DOHH2 (cell line): ENCODE results near the gene NKD1.

Experiments used
- H3F3A ChIP-seq: fragments of 200-600 bp; sonication (generic), shearing (Covaris generic); 2 replicates; pipeline ENCODE4 v1.6.0; 2016; ENCODE audit warnings: antibody characterized with exemption, mild to moderate bottlenecking; ENCODE audit not compliant: control insufficient read depth, insufficient read depth
- H3K27ac ChIP-seq: fragments of 200-600 bp; sonication (generic); 2 replicates; pipeline ENCODE4 v1.5.1; 2014; ENCODE audit warnings: low read depth, mild to moderate bottlenecking, low read length, moderate library complexity
- H3K27me3 ChIP-seq: fragments of 200-600 bp; sonication (generic); 2 replicates; pipeline ENCODE4 v1.6.1; 2014; ENCODE audit warnings: mild to moderate bottlenecking, low read length, mixed read lengths; ENCODE audit not compliant: control insufficient read depth
- H3K36me3 ChIP-seq: fragments of 200-600 bp; sonication (generic); 2 replicates; pipeline ENCODE4 v1.6.1; 2014; ENCODE audit warnings: mild to moderate bottlenecking, low read length, moderate library complexity, mixed read lengths; ENCODE audit not compliant: control insufficient read depth
- H3K4me1 ChIP-seq: fragments of 200-600 bp; sonication (generic); 2 replicates; pipeline ENCODE4 v1.6.1; 2014; ENCODE audit warnings: mild to moderate bottlenecking, low read length, mixed read lengths; ENCODE audit not compliant: control insufficient read depth
- H3K4me2 ChIP-seq: fragments of 200-600 bp; sonication (generic); 2 replicates; pipeline ENCODE4 v1.6.0; 2014; ENCODE audit warnings: mild to moderate bottlenecking, low read length, moderate library complexity
- H3K4me3 ChIP-seq: fragments of 200-600 bp; sonication (generic); 2 replicates; pipeline ENCODE4 v1.5.1; 2014; ENCODE audit warnings: mild to moderate bottlenecking, low read length, mixed read lengths
- H3K79me2 ChIP-seq: fragments of 200-600 bp; sonication (generic); 2 replicates; pipeline ENCODE4 v1.6.1; 2014; ENCODE audit warnings: mild to moderate bottlenecking, low read length, mixed read lengths; ENCODE audit not compliant: control insufficient read depth
- H3K9me2 ChIP-seq: fragments of 200-600 bp; sonication (generic); replicated peaks from 2 replicates; pipeline ENCODE4 v1.6.1; 2014; ENCODE audit warnings: mild to moderate bottlenecking, low read length, mixed read lengths; ENCODE audit not compliant: control insufficient read depth
- H3K9me3 ChIP-seq: fragments of 200-600 bp; sonication (generic); 2 replicates; pipeline ENCODE4 v1.6.1; 2014; ENCODE audit warnings: antibody characterized with exemption, low read length, mixed read lengths; ENCODE audit not compliant: control insufficient read depth, insufficient read depth
- H4K20me1 ChIP-seq: fragments of 200-600 bp; sonication (generic); 2 replicates; pipeline ENCODE4 v1.6.0; 2014; ENCODE audit warnings: low read depth, mild to moderate bottlenecking, antibody characterized with exemption, low read length, moderate library complexity; ENCODE audit not compliant: control insufficient read depth, insufficient read depth
- EZH2phosphoT487 ChIP-seq: fragments of 200-600 bp; sonication (generic); IDR thresholded peaks from 2 replicates; pipeline ENCODE4 v1.6.1; 2017; ENCODE audit warnings: borderline replicate concordance, mild to moderate bottlenecking, antibody characterized with exemption, low read length, moderate library complexity, mixed read lengths
- TF ChIP-seq, protein P1 (sequence below): fragments of 200-600 bp; sonication (generic); IDR thresholded peaks from one replicate; pipeline ENCODE4 v1.5.1; 2014; ENCODE audit warnings: antibody characterized with exemption, mild to moderate bottlenecking, low read depth, low read length; ENCODE audit not compliant: poor library complexity, severe bottlenecking

Gene NKD1

DNA sequence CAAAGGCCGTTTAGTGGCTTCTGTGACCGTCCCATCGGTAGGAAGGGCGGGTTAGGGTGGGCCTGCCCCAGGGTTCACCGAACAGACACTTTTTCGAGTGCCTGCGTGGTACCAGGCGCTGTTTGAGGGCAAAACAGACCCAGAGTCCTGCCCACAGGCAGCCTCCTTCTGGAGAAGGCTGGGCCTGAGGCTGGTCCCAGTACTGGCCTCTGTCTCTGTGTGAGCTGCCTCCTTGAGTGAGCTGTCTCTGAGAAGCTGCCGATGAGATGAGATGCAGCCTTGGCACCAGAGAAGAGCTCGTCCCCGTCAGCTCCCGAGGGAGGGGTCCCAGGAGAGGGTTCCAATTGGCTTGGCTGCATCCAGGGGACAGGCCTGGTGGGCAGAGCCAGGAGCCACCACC, 53.1 kb downstream of the NKD1 start:
- no peaks in the 10 kb centered on the region for H3F3A ChIP-seq

GRCh38 chr16:50602126-50602525, 53.9 kb downstream of the NKD1 start:
- Histone ChIP-seq H3K9me3 (no peaks in the 10 kb centered on the region), H3K36me3 (no peaks in the 10 kb centered on the region), H3K27ac (no peak overlapping the region)

More for the DNA sequence above, 53.1 kb downstream of the NKD1 start:
- Histone ChIP-seq H3K36me3 (no peaks in the 10 kb centered on the region), H3K4me1 (no peaks in the 10 kb centered on the region), H3K4me3 (no peak overlapping the region), H3K9me3 (no peaks in the 10 kb centered on the region), H3K79me2 (no peaks in the 10 kb centered on the region), H3K27me3 (no peaks in the 10 kb centered on the region), H4K20me1 (no peaks in the 10 kb centered on the region), H3K9me2 (no peaks in the 10 kb centered on the region), H3K4me2 (no peak overlapping the region), H3K27ac (no peak overlapping the region)
- TF ChIP-seq, protein P1, sequence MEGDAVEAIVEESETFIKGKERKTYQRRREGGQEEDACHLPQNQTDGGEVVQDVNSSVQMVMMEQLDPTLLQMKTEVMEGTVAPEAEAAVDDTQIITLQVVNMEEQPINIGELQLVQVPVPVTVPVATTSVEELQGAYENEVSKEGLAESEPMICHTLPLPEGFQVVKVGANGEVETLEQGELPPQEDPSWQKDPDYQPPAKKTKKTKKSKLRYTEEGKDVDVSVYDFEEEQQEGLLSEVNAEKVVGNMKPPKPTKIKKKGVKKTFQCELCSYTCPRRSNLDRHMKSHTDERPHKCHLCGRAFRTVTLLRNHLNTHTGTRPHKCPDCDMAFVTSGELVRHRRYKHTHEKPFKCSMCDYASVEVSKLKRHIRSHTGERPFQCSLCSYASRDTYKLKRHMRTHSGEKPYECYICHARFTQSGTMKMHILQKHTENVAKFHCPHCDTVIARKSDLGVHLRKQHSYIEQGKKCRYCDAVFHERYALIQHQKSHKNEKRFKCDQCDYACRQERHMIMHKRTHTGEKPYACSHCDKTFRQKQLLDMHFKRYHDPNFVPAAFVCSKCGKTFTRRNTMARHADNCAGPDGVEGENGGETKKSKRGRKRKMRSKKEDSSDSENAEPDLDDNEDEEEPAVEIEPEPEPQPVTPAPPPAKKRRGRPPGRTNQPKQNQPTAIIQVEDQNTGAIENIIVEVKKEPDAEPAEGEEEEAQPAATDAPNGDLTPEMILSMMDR, result no peak
- no peak for TF ChIP-seq EZH2phosphoT487

GRCh38 chr16:50602531-50603205, 54.5 kb downstream of the NKD1 start:
- no peak overlapping the region for H3K27ac ChIP-seq
- TF ChIP-seq EZH2phosphoT487, result no peak
- TF ChIP-seq, protein P1, result no peak
- no peaks in the 10 kb centered on the region for H3K9me2 ChIP-seq
- no peaks in the 10 kb centered on the region for H3K27me3 ChIP-seq
- no peak overlapping the region for H3K4me3 ChIP-seq
- H3K9me3 ChIP-seq, result no peaks in the 10 kb centered on the region
- H4K20me1 ChIP-seq, result no peaks in the 10 kb centered on the region
- H3K36me3 ChIP-seq, result no peaks in the 10 kb centered on the region
- H3K4me2 ChIP-seq, result no peak overlapping the region
- H3F3A ChIP-seq, result no peaks in the 10 kb centered on the region
- no peaks in the 10 kb centered on the region for H3K4me1 ChIP-seq
- H3K79me2 ChIP-seq, result no peaks in the 10 kb centered on the region

More at GRCh38 chr16:50602126-50602525, 53.9 kb downstream of the NKD1 start:
- Histone ChIP-seq H3K9me2 (no peaks in the 10 kb centered on the region), H4K20me1 (no peaks in the 10 kb centered on the region), H3K79me2 (no peaks in the 10 kb centered on the region), H3K4me1 (no peaks in the 10 kb centered on the region), H3F3A (no peaks in the 10 kb centered on the region), H3K27me3 (no peaks in the 10 kb centered on the region), H3K4me2 (no peak overlapping the region), H3K4me3 (no peak overlapping the region)
- TF ChIP-seq EZH2phosphoT487, result no peak
- TF ChIP-seq, protein P1, result no peak
